HG02759 (cell line): ENCODE results near the gene KRTAP4-11.
"Not testable (repeated sequence)": the region's sequence is repeated elsewhere in the genome, so short reads cannot be mapped to it uniquely, and the experiment has no call there.

Experiments
- ATAC-seq: cut with Tn5 transposase; IDR thresholded peaks from one replicate; pipeline ENCODE4 v1.9.1; 2021; ENCODE audit warnings: mild to moderate bottlenecking, moderate library complexity; ENCODE audit not compliant: unreplicated experiment

KRTAP4-11 gene

DNA sequence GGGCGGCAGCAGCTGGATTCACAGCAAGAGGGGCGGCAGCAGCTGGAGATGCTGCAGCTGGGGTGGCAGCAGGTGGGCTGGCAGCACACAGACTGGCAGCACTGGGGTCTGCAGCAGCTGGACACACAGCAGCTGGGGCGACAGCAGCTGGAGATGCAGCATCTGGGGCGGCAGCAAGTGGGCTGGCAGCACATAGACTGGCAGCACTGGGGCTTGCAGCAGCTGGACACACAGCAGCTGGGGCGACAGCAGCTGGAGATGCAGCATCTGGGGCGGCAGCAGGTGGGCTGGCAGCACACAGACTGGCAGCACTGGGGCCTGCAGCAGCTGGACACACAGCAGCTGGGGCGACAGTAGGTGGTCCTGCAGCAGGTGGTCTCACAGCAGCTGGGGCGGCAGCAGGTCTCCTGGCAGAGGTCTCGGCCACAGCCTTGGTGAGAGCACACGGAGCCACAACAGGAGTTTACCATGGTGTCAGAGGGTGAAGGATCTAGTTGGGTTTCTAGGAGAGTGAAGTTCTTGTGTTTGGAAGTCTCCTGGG lies at the start of gene KRTAP4-11:
Gene KRTAP4-11 (minus strand): TSS at position 528 of the 541 bp plus-strand sequence. CDS start 58 bp downstream, at position 470.
- ATAC-seq = not testable (repeated sequence)

DNA sequence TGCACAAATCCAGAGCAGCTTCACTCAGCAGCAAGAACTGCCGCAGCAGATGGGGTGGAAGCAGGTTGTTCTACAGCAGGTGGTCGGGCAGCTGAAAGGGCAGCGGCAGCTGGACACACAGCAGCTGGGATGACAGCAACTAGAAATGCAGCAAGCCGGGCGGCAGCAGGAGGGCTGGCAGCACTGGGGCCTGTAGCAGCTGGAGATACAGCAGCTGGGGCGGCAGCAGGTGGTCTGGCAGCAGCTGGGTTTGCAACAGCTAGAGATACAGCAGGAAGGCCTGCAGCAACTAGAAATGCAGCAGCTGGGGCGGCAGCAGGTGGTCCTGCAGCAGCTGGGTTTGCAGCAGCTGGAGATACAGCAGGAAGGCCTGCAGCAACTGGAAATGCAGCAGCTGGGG lies 49.4 kb upstream of the KRTAP4-11 start:
- no peak for ATAC-seq

DNA sequence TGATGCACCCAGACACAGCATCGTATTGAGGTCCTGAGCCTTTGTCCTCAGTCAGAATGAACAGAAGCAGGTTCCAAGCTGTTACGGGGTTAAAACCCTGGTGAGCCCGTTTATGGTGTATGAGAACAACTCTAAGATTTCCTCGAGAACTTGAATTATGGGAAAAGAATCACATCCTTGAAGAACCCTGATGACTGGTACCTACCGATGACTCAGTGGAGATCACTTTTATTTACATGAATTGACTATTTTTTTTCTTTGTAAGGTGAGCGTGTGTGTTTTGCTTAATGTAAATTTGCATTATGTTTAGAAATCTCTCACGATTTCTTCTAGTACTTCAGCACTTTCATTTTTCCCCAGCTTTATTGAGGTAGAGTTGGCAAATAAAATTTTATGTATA lies 45.7 kb upstream of the KRTAP4-11 start:
- ATAC-seq = no peak

GRCh38 chr17:41160648-41161047 lies 42.5 kb upstream of the KRTAP4-11 start, which contains the start of gene KRTAP4-4:
Gene KRTAP4-4, minus strand, starts transcription at chr17:41160748. Its CDS starts 57 bp downstream, at chr17:41160691.
- ATAC-seq = no peak

GRCh38 chr17:41160190-41160589 lies 42.0 kb upstream of the KRTAP4-11 start:
- not testable (repeated sequence) for ATAC-seq

DNA sequence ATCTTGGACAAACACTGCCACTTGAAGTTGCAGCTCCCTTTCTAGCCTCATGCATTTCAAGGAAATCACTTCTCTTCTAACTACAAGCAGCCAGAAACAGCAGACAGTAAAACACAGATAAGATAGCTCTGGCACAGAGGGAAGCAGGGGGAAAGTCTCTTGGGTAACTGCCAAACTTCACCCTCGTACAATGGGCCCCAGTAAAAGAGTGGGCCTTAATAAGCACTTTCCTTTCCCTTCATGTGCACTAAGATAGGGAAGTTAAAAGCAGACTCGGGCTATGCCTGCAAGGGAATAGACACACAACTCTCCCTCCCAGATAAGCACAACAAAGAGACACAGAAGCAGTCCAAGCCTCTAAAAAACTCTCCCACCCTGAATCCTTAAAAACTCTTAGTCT lies 35.7 kb upstream of the KRTAP4-11 start:
- no peak for ATAC-seq

- ATAC-seq = no peak
Measured at GRCh38 chr17:41151525-41151924, 33.4 kb upstream of the KRTAP4-11 start.

DNA sequence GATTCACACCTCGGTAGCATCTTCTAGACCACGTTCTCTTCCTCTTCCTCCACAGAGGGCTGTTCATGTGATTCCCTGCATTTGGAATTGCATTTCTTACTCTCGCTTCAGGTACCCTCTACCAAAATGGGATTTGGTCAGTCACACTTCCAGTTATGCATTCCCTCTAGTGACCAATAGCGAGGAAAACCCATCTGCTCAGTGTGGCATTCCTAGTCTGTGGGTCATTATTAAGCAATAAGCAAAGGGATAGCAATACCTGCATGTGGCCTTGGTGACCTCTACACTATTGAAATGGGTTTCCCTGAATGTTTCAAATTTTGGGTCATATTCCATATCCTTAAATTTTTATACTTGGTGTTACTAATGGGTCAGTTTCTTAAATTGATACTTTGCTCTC lies 31.9 kb upstream of the KRTAP4-11 start:
- no peak for ATAC-seq

GRCh38 chr17:41149652-41149985 lies 31.4 kb upstream of the KRTAP4-11 start, which contains the start of gene KRTAP4-5:
Gene KRTAP4-5, minus strand, starts transcription at chr17:41149825. Its CDS starts 58 bp downstream, at chr17:41149767.
- ATAC-seq = no peak

GRCh38 chr17:41148971-41149651 lies 30.9 kb upstream of the KRTAP4-11 start:
- not testable (repeated sequence) for ATAC-seq

DNA sequence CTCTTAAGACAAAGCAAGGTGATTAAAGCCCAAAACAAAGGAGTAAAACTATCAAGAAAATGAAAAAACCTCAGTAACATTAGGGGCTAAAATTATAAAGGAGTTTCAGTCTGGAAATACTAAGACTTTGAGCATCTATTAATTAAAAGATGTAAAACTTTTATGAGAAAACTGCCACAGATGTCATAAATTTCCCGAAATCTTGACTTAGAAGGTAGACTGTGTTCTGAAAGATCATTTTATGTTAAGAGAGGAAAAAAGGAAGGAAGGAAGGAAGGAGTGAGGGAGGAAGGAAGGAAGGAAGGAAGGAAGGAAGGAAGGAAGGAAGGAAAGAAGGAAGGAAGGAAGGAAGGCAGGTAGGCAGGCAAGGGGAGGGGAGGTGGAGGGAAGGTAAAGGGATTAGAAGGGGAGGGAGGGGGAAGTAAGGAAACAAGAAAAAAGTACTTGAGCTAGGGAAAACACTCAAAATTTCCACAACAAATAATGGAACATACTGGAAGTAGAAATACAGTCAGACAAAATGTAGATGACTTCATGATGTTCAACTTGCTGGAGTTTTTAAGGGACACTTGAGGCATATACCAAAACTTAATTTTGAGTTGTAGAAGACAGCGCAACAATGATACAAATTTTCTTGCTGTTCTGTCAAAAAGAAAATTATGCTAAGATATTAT lies 29.5 kb upstream of the KRTAP4-11 start:
- no peak for ATAC-seq

- ATAC-seq = no peak
Measured at GRCh38 chr17:41145261-41145660, 27.1 kb upstream of the KRTAP4-11 start.

- no peak for ATAC-seq
Measured at GRCh38 chr17:41144846-41145245, 26.7 kb upstream of the KRTAP4-11 start.

- no peak for ATAC-seq
Measured at GRCh38 chr17:41141361-41141760, 23.2 kb upstream of the KRTAP4-11 start.

DNA sequence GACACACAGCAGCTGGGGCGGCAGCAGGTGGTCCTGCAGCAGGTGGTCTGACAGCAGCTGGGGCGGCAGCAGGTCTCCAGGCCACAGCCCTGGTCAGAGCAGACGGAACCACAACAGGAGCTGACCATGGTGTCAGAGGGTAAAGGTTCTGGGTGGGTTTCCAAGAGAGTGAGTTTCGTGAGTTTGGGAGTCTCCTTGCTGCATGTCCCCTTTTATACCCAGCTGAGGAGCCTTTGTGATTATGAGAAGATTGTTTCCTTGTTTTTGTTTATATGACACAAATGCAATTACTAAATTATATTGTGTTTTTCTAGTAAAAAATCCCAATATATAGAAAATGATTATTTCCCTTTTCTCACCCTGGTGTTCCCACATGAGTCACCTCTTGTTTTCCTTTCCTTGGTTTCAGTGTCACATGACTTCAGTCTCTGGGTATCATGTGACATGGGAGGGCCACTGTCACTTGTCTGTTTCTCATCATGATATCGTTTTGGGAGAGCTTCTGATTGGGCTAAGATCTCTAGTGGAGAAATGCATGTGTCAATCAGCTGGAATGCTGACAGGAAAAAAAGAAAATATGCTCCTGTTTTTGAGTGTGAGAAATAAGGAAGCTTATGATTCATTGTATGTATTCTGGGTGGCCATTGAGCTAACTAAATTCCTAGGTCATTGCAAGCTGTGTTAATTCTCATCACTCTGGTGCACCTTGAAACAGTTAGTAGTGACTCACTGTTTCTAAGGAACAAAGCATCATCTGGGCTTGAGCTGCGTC lies 22.4 kb upstream of the KRTAP4-11 start, which contains the start of gene KRTAP4-6:
Gene KRTAP4-6 (minus strand): TSS at position 185 of the 772 bp plus-strand sequence. CDS start 57 bp downstream, at position 128.
- no peak for ATAC-seq

- ATAC-seq = not testable (repeated sequence)
Measured at GRCh38 chr17:41139865-41140264, 21.7 kb upstream of the KRTAP4-11 start.

DNA sequence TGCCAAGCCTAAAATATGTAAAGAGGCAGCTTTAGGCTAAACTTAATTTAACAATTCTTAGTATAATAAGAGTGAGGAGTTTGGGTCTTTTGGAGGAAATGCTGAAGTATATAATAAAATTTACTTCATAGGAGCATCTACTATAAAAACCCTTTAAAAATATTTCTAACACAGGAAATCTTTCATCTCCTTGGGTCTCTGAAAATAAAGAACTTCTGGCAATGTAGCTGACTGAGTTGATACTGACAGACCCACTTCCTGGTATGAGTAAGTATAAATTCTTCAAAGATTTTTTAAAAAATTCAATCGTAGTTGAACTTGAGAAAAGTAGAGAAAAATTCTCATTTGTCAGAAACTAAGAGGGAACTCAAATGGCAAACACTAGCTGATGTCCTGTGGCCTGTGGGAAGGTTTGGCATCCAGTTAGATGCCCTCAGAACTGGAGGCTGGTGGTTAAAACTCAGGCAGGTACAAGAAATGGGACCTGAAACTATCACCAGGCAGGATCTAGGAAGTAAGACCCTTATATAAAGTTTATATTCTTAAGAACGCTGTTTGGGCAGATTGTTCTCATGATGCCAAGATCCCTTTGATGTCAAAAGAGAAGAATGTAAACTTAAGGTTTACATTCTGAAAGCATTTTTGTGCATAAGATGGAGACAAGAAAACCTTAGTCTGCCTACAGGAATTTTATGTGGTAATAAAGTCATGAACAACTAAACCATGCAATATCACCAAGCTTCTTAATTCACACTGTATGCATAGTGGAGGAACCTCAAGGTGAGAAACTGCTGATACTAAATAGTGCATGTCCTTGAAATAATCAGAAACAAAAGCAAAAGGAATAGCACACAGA lies 15.9 kb upstream of the KRTAP4-11 start:
- no peak for ATAC-seq

- no peak for ATAC-seq
Measured at GRCh38 chr17:41131979-41132378, 13.8 kb upstream of the KRTAP4-11 start.

DNA sequence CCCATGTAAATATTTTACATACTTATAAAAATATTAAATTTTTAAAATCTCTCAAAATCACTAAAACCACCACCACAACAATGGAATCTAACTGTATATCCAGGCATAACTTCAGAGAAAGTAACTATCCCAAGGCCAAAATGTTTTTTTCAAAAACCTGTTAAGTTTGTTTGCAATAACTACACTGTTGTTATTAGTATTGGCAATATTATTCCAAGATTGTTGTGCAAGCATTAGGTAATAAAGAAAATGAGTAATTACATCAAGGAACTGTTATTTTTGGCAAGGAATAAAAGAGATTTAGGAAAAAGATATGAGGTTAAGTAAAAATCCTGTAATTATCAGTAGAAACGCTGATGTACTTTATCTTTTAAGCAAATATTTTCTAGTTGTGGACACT lies 9.2 kb upstream of the KRTAP4-11 start:
- no peak for ATAC-seq

DNA sequence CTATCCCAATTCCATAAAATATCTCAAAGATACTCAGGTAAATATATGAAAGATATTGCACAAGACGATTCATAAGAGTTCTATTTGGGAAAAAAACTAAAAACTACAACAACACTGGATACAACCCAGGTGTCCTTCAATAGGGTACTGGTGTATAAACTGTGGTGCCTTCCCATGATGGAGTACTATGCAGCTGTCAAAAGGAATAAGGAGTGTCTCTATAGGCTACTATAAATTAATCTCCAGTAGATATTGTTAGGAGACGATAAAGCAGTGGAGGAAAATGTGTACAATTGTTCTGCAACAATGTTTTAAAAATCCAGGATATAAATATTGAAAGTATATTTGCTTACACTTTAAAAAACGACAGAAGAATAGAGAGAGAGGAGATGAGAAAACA lies 8.2 kb upstream of the KRTAP4-11 start:
- ATAC-seq = no peak
